RKO (cell line): ENCODE measurements around the gene ADAR.

Source experiments
- DNase-seq: peaks from one replicate; pipeline ENCODE4 v3.0.0-alpha.2; 2016; ENCODE audit warnings: low spot score

The ADAR gene

DNA sequence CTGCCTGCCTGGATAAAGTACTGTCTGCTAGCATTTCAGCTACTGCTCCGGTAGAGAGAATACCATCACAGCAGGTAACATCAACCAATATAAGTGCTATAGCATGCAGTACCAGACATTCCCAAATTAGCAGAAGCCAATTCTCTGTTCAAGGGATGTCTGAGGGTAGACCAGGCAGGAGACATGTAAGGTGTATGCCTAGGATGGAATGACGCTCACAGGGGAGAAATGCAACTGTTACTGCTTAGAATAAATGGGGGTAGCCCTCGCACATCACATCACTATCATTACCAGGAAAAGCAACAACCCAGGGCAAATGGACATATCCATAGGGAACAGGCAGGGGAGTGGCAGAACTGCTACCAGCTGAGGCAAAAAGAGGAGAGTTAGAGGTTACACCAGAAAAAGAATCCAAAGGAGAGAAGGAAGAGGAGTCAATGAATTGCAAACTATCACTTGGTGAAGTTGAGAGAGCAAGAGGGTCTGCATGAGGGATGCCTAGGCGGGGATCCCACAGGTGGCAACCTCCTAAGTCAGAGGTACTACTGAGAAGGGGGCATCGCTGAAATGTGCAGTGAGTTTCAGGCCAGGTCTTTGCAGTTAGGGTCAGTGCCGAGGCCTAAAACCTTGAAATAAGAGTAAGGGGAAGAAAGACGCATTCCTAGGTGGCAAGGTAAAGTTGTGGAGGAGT is 50.6 kb downstream of the ADAR start:
- no peak for DNase-seq

DNA sequence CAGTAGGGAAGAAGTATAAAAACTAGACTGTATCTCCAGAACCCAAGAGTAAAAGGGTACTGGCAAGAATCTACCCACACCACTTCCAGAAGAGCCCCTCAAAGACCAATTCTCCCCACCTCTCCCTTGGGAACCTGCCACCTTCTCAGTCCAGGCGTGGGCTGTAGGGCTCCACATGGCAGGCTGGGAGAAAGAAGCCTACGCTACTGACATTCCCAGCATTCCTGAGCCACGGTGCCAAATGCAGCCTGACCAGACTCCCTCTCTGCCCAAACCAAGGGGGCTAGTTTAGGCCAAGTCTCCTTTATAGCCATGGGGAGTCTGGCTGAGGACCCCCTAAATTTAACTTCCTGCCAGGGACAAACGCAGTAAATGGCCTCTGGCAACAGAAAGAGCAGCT is 51.6 kb downstream of the ADAR start:
- peak; percentile 29 for DNase-seq

DNA sequence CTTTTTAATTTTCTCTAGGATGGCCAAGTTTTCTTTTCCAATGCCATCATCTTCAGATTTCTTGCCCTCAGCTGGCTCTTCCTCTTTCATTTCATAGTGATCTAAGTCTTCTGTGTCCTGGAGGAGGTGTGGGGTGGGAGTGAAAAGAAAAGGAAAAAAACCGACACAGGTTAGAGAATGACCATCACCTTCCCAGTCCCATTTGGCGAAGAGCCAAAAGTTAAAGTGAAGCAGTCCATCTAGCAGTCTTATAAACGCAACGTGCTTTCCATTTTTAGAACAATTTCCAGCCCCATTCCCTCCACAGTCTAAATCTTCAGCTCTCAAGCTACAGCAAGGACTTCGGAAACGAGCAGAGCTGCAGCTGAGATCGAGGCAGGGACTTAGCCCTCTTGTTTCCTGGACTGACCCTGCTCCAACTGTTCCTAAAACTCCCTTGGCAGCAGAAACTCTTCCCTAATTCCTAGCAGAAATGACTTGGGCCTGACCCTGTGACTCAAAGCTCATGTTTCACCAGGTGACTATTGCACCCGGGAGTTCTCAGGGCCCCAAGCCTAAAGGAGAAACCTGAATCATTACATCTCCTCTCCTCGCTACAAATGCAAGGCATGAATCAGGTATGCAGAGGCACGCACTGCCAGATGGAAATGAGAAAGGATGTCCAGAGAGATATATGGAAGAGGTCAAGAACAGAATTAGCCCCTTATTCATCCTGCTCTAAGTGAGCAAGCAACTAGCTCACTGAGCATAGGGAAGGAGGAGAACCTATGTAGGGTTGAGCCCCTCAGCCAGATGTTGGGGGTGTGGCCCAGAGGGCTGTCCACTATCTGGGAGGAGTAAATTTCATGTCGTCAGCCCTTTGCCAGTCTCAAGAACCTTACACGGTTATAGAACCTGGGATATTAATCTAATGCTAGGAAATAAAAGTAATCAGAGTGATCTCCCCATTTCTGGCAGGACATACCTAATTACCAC is 54.6 kb downstream of the ADAR start:
- no peak for DNase-seq

- DNase-seq = no peak
Measured at GRCh38 chr1:154552036-154552435, 56.0 kb downstream of the ADAR start.

- no peak for DNase-seq
Measured at GRCh38 chr1:154551474-154551873, 56.5 kb downstream of the ADAR start.

- no peak for DNase-seq
Measured at GRCh38 chr1:154550657-154551056, 57.3 kb downstream of the ADAR start.

DNA sequence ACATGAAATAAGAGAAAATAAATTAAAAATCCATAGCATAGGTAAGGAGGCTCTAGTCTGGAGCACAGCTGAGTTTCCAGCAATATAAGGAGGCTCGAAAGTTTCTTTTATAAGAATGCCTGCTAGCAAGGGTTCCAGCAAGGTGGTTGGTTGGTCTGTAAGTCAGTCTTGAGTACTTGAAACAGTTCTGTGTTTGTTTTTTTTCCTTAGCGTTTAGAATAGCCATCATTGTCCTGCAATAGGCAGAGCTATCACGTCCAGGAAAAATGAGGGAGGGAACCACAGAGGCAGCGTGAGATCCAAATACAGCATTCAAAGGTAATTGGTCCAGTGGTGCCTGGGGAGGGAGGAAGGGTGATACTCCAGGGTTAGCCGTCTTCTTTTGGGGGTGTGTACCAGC is 57.9 kb downstream of the ADAR start:
- no peak for DNase-seq

DNA sequence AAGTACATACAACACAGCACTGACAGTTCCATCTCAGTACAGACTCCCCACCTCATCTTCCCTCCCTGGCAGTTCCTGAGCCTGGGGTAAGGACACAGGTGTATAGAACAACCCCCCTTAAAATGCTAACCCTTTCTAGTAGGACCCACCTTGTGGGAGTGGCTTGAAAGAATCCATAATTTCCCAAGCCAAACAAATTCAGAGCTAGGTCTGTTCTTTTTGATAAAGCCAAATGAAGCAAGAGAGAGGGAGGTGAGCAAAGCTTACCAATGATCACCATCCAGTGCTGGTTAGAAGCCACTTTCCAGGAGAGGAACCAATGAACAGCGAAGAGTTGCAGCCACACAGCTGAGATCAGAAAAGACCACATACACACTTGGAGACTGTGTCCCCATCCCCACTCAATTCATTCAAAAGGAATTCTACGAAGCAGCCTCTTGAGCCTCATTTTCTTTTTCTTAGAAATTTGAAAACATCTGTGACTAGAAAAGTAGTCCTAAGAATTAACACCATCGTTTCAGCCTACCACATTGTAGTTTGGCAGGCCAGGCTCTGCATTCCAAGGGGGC is 58.7 kb downstream of the ADAR start:
- DNase-seq = no peak

- DNase-seq = no peak
Measured at GRCh38 chr1:154548028-154548427, 60.0 kb downstream of the ADAR start.

- DNase-seq = no peak
Measured at GRCh38 chr1:154547105-154547732, 60.8 kb downstream of the ADAR start.

DNA sequence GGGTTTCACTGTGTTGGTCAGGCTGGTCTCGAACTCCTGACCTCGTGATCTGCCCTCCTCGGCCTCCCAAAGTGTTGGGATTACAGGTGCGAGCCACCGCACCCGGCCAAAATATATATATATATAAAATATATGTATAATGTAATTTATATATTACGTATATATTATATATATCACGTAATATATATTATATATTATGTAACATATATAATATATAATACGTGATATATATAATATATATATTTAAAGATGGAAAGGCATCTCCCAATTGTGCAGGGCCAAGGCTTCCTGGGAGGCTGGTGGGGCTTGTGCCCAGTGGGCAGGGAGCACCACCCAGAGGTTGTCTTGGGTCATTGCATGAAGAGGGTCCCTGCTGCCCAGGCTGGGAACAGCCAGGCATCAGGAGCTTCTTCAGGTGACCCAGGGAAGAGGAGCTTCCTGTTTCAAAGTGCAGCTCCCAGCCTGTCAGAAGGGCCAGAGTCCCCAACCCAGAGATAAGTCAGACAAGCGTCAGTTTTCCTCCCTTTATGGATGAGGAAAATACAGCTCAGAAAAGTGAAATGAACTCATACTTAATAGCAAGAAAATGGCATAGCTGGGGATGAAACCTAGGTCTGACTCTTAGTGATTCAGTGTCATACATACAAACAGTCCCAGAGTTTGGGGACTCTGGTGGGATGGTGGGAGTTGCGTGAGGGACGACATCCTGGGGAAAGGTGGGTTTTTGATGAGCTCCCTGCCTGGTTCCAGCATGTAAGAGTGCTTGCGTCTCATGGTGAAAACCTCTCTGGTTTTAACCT is 61.5 kb downstream of the ADAR start:
- peak; percentile 66 for DNase-seq

DNA sequence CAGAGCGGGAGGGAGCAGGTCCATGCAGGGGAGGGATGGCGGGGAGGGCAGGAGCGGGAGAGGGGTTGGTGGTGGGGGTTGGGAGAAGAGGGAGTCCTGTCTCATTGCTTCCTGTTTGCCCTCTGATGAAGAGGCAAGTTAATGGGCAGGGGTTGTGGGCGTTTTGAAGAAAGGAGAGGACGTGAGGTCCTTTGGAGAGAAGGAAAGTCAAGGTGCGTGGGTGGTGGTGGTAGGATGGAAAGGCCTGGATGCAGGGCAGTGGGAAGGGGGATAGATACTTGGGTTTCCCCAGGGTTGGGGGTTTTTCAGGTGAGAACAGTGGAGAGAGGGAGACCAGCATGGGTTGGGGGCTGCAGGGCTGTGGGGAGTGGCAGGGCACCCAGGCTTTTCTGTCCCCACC is 66.8 kb downstream of the ADAR start:
- no peak for DNase-seq

GRCh38 chr1:154539486-154540483 is 68.2 kb downstream of the ADAR start:
- no peak for DNase-seq

- no peak for DNase-seq
Measured at GRCh38 chr1:154536570-154536969, 71.4 kb downstream of the ADAR start.

- peak; percentile 43 for DNase-seq
Measured at GRCh38 chr1:154533952-154534844, 73.8 kb downstream of the ADAR start.
